GM21825 (cell line): ENCODE data around the gene CACNA1B.

Experiments used
- ATAC-seq: cut with Tn5 transposase; IDR thresholded peaks from one replicate; pipeline ENCODE4 v1.9.1; 2021; ENCODE audit warnings: mild to moderate bottlenecking, moderate library complexity; ENCODE audit not compliant: unreplicated experiment

Gene CACNA1B

GRCh38 chr9:137918331-137919094 is 40.9 kb downstream of the CACNA1B start:
- no peak for ATAC-seq

GRCh38 chr9:137919095-137919465 is 41.5 kb downstream of the CACNA1B start:
- no peak for ATAC-seq

GRCh38 chr9:137919649-137920141 is 42.1 kb downstream of the CACNA1B start:
- ATAC-seq: no peak

GRCh38 chr9:137920753-137921152 is 43.2 kb downstream of the CACNA1B start:
- ATAC-seq: no peak

GRCh38 chr9:137924169-137924568 is 46.6 kb downstream of the CACNA1B start:
- no peak for ATAC-seq

GRCh38 chr9:137924761-137925369 is 47.3 kb downstream of the CACNA1B start:
- ATAC-seq: no peak

- no peak for ATAC-seq
Observed at GRCh38 chr9:137943655-137944054, 66.1 kb downstream of the CACNA1B start.

- no peak for ATAC-seq
Observed at GRCh38 chr9:137945581-137945980, 68.0 kb downstream of the CACNA1B start.

GRCh38 chr9:137946993-137947392 is 69.4 kb downstream of the CACNA1B start:
- no peak for ATAC-seq

- ATAC-seq: no peak
Observed at GRCh38 chr9:137948642-137949041, 71.1 kb downstream of the CACNA1B start.

- no peak for ATAC-seq
Observed at GRCh38 chr9:137949260-137949659, 71.7 kb downstream of the CACNA1B start.

GRCh38 chr9:137951107-137951506 is 73.5 kb downstream of the CACNA1B start:
- no peak for ATAC-seq

GRCh38 chr9:137951597-137952490 is 74.3 kb downstream of the CACNA1B start:
- no peak for ATAC-seq

GRCh38 chr9:137952976-137953666 is 75.5 kb downstream of the CACNA1B start:
- no peak for ATAC-seq

- ATAC-seq: no peak
Observed at GRCh38 chr9:137953683-137954438, 76.3 kb downstream of the CACNA1B start.

GRCh38 chr9:137955224-137955570 is 77.6 kb downstream of the CACNA1B start:
- ATAC-seq: no peak

- no peak for ATAC-seq
Observed at GRCh38 chr9:137955586-137955985, 78.0 kb downstream of the CACNA1B start.

- no peak for ATAC-seq
Observed at GRCh38 chr9:137956039-137956438, 78.5 kb downstream of the CACNA1B start.

GRCh38 chr9:137956688-137957385 is 79.3 kb downstream of the CACNA1B start:
- no peak for ATAC-seq
